GDM1 (cell line): ENCODE results near the gene UBE2QL1.
"Not testable (repeated sequence)": the region's sequence is repeated elsewhere in the genome, so short reads cannot be mapped to it uniquely, and the experiment has no call there.

ENCODE experiments used
- DNase-seq: peaks from one replicate; lab custom pipeline; 2025; lab: John Stamatoyannopoulos, UW

UBE2QL1 gene

GRCh38 chr5:6498968-6499367 is 50.3 kb downstream of the UBE2QL1 start:
- no peak for DNase-seq

GRCh38 chr5:6501701-6502100 is 53.0 kb downstream of the UBE2QL1 start:
- no peak for DNase-seq

GRCh38 chr5:6502421-6502820 is 53.8 kb downstream of the UBE2QL1 start:
- no peak for DNase-seq

DNA sequence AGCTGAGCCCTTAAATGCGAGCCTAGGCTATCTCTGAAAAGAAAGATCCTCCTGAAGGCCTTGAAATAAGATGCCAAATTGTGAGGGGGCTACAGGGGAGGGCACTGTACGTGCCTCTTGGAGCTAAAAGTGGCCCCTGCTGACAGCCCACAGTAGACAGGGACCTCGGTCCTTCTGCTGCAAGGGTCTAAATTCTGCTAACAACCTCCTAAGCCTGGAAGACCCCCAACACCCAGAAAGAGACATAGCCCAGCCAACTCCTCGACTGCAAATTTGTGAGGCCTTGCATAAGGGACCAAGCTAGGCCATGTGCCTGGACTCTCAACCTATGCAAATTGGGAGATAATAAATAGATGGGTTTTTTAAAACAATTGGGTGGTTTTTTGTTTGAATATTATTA is 54.7 kb downstream of the UBE2QL1 start:
- DNase-seq: no peak

DNA sequence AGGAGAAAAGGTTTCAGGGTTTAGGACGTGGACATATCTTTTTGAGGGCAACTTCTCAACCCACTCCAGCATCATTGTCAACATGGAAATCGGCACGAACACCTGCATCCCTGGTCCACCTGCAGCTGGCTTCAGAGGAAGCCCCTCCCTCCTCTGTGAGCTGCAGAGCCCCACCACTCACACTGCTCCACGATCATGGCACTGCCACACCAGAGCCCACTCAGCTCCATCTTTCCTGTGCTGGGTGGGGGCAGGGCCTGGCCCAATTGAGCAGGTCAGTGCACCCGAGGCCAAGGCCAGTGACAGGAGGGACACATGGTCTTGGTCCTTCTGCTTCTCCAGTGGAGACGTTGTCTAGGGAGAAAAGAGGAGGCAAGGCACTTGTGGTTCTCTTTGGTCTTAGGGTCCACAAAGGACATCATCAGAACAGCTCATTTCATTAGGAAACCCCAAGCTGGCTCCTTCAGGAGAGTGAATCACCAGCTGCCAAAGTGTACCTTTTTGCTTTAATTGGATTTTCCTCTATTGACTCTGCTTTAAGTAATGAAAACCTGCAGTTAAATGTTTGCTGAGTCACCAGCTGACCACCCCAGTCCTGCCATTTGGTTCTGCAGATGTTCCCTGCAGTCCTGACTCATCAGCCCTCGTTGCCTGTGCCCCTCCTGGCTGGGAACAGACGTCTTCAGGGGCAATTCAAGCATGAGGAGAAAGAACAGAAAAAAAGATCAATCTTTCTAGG is 56.2 kb downstream of the UBE2QL1 start:
- DNase-seq: no peak

- DNase-seq: no peak
These were observed 56.7 kb downstream of the UBE2QL1 start for GRCh38 chr5:6505416-6505755.

DNA sequence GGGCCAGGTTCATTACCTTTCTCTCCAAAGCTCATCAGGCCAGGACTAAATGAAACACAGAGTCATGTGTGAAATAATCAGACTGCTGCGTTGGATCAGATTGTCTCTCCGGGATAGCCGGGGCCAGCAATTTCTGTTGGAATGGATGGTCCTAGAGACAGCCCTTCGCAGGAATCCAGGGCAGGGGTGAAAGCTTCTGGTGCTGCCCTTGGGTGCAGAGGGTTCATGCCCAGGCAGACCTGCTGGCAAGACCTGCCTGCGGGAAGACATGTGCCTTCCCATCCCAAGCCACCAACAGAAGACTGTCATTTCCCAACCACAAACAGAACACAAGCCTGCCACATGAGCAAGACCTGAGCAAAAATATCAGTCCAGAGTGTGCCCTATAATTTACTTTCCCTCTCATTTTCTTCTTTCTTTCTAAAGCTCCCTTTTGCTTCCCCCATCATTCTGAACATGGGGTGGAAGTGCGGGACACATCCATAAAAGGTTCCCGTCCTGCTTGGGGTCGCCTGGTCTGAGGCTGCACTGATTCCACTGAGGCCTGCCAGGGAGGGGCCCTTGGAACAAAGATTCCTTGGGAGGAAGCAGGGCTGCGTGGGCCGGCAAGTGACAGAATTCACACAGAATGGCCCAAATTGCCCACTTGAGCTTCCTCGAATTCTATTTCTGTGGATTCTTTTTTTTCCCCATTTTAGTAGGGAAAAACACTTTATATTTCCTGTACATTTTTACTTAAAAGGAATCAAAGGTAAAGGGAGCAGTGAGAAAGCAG is 57.3 kb downstream of the UBE2QL1 start:
- DNase-seq: no peak

DNA sequence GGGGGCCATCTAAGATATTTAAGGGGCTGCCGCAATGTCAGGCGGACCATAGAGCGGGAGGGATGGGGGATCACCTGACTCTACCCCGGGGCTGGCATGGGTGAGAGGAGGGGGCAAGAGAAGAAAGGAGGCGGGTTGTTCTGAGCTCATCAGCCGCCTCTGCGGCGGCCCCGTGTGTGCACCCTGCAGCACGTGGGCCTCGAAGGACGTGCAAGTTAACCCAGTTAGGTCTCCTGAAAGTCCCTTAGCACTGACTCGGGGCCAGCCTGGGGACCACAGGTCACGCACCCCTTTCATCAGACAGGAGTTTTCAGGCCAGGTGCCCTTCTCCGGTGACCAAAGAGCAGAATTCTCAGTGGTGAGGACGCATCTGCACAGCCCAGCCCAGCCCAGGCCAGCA is 58.0 kb downstream of the UBE2QL1 start:
- no peak for DNase-seq

DNA sequence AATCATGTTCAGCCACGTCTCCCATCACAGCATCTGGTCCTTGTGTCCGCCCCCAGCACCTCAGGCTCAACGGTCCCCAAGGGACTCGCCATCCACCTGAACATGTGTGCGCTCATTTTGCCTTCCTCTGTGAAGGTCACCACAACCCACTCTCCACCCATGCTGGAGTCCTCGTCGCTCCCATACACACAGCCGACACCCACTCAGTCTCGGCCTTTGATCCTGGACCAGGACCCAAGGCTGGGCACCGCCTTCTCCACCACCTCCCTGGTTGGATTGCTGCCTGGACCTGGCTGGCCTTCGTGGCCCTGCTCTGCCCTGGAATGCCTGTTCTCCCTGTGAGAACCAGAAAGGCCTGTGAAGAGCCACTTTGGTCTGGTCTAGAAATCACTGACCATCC is 60.3 kb downstream of the UBE2QL1 start:
- DNase-seq: no peak

DNA sequence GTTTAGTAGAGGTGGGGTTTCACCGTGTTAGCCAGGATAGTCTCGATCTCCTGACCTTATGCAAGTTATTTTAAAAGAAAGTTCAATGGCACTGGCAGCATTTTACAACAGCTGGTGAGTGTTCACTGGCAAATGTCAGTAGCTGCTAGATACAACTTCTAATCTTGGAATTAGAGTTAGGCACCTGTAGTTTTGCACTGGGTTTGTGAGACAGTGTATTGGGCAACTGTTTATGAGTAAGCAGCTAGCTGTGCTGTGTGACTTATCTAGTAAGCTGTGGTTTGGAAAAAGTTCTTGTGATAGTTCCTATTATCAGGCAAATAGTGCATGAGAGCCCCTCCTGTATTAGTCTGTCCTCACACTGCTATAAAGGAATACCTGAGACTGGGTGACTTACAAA is 61.5 kb downstream of the UBE2QL1 start:
- DNase-seq: no peak

GRCh38 chr5:6510973-6511372 is 62.3 kb downstream of the UBE2QL1 start:
- DNase-seq: no peak

DNA sequence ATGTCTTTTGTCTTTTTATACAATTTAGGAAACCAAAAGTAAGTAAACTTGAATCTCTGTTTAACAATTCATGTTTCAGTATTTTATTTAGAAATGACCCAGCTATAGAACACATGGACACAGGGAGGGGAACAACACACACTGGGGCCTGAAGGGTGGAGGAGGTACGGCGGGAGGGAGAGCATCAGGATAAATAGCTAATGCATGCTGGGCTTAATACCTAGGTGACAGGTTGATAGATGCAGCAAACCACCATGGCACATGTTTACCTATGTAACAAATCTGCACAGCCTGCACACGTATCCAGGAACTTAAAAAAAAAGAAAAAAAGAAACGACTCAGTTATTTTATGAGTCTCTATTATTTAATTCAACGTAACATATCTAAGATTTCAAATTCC is 67.2 kb downstream of the UBE2QL1 start:
- DNase-seq: not testable (repeated sequence)

GRCh38 chr5:6516823-6517222 is 68.2 kb downstream of the UBE2QL1 start:
- no peak for DNase-seq

GRCh38 chr5:6517510-6517909 is 68.9 kb downstream of the UBE2QL1 start:
- no peak for DNase-seq

DNA sequence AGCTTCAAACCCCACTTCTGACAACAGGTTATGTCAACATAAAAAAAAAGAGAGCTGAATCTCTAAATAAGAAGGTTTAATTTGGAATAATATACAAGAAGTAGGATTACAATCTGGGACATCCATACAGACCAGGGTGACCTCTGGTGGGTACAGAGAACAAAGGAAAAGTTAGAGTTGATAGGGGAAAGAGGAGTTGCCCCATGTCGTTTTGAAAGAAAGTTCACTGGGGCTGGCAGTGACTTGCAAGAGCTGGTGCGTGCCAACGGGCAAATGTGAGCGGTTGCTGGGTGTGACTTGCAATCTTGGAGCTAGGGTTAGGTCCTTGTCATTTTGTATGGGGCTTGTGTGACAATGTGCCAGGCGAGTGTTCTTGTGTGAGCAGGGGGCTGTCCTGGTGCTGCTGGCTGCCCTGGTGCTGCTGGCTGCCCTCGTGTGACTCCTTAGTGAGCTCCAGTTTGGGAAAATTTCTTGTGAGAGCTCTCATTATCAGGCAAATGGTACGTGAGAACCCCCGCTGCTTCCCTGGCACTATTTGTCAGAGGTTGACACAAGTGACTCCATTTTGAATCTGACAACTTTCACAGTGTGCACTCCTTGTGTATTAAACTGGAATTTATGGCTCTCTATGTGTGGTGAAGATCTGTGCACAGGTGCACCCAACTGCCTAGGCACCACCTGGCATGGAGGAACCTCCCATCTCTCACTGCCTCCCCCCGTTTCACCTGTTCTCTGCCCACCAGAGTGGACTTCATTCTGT is 69.8 kb downstream of the UBE2QL1 start:
- DNase-seq: no peak

DNA sequence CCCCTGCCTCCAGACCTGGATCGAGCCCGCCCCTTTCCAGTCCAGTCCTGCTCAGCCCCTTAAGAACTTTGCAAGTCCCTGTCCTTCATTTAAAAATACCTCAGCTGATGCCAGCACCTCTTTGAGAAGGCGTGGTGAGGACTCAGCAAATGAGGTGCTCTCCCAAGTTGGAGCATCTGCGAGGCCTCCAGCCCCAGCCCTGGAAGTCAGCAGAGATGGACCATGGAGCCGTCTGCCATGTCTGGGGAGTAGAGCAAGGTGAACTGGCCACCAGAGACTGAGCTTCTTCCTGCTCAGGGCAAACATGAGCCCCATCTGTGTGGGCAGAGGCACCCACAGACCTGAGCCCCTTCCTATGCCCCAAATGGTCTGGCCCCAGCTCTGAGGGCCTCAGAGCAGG is 71.5 kb downstream of the UBE2QL1 start:
- DNase-seq: no peak

DNA sequence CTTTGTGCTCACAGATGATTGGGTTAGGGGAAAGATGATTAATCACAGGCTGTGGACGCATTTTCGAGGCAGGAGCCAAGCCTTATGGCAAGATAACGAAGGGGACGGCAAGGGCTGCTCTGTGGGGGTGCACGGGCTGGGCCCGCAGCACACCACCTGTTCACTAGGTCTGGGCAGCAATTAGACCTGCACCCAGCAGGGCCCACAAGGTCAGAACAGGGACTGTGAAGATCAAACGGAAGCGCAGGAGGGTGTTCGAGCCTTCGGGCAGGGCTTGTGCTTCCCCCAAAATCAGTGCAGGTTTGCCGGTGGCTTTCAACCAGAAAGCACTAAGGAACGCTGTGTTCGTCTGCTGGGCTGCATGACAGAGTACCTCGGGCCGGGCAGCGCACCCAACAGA is 73.7 kb downstream of the UBE2QL1 start:
- DNase-seq: no peak

DNA sequence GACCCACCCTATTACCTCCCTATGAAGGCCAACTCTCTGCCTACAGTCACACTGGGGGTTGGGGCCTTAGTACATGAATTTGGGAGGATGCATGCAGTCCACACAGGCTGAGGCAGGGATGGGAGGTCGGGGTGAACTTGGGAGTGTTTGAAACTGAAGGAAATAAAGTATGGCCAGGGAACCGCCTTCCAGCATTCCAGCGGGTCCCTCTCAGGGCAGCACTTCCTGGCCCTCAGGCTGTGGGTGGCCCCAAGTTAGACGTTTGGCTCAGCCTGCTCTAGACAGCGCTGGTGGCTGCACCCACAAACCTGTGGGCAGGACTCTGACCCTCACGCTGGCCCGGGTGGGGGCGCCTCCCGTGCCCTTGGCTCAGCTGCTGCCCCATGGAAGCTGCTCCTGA is 74.3 kb downstream of the UBE2QL1 start:
- DNase-seq: no peak

GRCh38 chr5:6525422-6525821 is 76.8 kb downstream of the UBE2QL1 start:
- DNase-seq: no peak

DNA sequence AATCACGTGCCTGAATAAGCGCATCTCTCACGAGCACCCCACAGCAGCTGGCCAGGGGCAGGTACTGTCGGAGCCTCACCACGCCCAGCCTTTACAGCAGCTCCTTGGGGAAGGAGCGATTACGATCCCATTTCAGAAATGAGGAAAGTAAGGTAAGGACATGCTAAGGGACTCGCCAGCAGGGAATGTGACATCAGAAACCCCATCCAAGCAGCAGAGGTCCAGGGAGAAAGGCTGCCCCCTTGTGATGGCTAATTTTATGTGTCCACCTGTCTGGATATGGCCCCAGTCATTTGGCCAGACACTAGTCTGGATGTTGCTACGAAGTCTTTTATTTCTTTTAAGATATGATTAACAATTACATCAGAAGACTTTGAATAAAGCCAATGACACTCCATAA is 77.3 kb downstream of the UBE2QL1 start:
- no peak for DNase-seq

GRCh38 chr5:6527749-6528455 is 79.2 kb downstream of the UBE2QL1 start:
- DNase-seq: no peak

DNA sequence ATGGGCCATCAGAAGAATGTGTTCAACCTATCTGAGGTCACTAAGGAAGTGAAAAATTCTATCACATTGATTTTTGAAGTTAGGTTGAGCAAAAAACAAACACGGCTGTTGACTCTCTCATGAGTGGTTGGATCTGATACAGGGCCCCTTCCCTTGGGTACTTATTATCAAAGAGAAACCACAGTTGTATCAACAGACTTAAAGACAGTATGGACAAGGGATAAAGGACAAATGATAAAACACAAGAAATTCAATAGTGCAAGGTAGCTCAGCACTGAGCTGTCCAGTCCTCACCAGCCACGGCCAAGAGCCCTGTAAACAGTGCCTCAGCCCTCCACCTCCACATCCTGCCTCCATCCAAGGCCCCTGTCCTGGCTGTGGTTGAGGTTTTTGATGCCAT is 86.9 kb downstream of the UBE2QL1 start:
- DNase-seq: no peak
